ENCODE measurements around the gene TSPYL4.

Gene TSPYL4

GRCh38 chr6:116218172-116218633, 35.7 kb downstream of the TSPYL4 start:
- no peak overlapping the region for H3K4me3 ChIP-seq (ENCODE audit: low read length)
- peak; percentile 17 for TF ChIP-seq CTCF (IDR thresholded peaks at IDR 0.05; ENCODE audit: insufficient read depth, low read depth, low read length, missing control alignments)
- DNase-seq (ENCODE audit: low read depth) = peak; percentile 18

- H3K4me3 ChIP-seq (ENCODE audit: low read length) = no peak overlapping the region
- TF ChIP-seq CTCF (IDR thresholded peaks at IDR 0.05; ENCODE audit: insufficient read depth, low read depth, low read length, missing control alignments) = peak; percentile 54
- DNase-seq (ENCODE audit: low read depth) = peak; percentile 61
Observed at GRCh38 chr6:116217069-116217468, 36.8 kb downstream of the TSPYL4 start.

- DNase-seq (ENCODE audit: low read depth) = peak; percentile 55
- no peak overlapping the region for H3K4me3 ChIP-seq (ENCODE audit: low read length)
- no peak for TF ChIP-seq CTCF (IDR thresholded peaks at IDR 0.05; ENCODE audit: insufficient read depth, low read depth, low read length, missing control alignments)
Observed at GRCh38 chr6:116215414-116215813, 38.5 kb downstream of the TSPYL4 start.

- no peak for TF ChIP-seq CTCF (IDR thresholded peaks at IDR 0.05; ENCODE audit: insufficient read depth, low read depth, low read length, missing control alignments)
- H3K4me3 ChIP-seq (ENCODE audit: low read length) = no peak overlapping the region
- DNase-seq (ENCODE audit: low read depth) = no peak
Observed at GRCh38 chr6:116214681-116215080, 39.2 kb downstream of the TSPYL4 start.

- peak; percentile 94 for DNase-seq (ENCODE audit: low read depth)
Observed at GRCh38 chr6:116210750-116211425, 43.0 kb downstream of the TSPYL4 start.

GRCh38 chr6:116210316-116210715, 43.6 kb downstream of the TSPYL4 start:
- no peak for TF ChIP-seq CTCF (IDR thresholded peaks at IDR 0.05; ENCODE audit: insufficient read depth, low read depth, low read length, missing control alignments)
- no peak overlapping the region for H3K4me3 ChIP-seq (ENCODE audit: low read length)
- DNase-seq (ENCODE audit: low read depth) = no peak

More at GRCh38 chr6:116210750-116211425, 43.0 kb downstream of the TSPYL4 start:
- TF ChIP-seq CTCF (IDR thresholded peaks at IDR 0.05; ENCODE audit: insufficient read depth, low read depth, low read length, missing control alignments) = no peak
- peak overlapping the region; percentile 9 for H3K4me3 ChIP-seq (ENCODE audit: low read length)
